HG02938 (cell line): ENCODE results near the gene PDE10A.
"Not testable (repeated sequence)": the region's sequence is repeated elsewhere in the genome, so short reads cannot be mapped to it uniquely, and the experiment has no call there.

ENCODE experiments used
- ATAC-seq: cut with Tn5 transposase; IDR thresholded peaks from one replicate; pipeline ENCODE4 v1.9.1; 2021; ENCODE audit warnings: mild to moderate bottlenecking, moderate library complexity; ENCODE audit not compliant: unreplicated experiment

The PDE10A gene

DNA sequence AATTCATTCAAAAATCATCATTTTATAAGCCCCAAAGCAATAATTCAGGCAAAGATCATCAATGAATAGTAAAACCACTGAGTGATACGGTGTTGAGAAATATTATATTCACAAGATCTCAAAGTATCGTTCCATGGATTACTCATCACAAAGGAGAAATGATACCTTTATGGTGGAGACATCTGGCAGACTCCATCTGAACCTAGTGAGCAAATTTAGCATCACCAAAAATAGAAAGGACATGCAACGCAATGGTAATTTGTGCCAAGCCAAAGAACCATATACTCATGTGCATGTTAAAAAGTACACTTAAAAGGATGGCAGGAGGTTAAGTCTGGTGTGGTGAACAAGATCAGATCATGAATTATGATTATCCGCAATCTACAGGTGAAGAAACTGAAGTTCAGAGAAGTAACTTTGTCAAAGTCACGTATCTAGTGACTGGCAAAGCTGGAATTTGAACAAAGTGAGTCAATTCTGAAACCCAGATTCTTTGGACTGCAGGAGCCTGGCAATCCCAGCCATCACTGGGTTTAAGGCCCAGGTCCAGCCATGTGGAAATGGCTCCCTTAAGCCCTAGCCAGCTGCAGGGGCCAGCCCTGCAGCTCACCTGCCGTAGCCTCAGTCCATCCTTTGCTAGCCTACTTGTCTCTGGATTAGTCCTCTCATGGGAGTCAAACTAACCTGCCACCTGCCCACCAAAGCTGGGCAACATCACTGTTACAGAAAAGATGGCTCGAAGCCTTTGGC, 68.3 kb downstream of the PDE10A start:
- ATAC-seq = no peak

DNA sequence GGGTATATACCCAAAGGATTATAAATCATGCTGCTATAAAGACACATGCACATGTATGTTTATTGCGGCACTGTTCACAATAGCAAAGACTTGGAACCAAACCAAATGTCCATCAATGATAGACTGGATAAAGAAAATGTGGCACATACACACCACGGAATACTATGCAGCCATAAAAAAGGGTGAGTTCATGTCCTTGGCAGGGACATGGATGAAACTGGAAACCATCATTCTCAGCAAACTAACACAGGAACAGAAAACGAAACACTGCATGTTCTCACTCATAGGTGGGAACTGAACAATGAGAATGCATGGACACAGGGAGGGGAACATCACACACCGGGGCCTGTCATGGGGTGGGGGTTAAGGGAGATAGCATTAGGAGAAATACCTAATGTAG, 70.1 kb downstream of the PDE10A start:
- ATAC-seq = not testable (repeated sequence)

DNA sequence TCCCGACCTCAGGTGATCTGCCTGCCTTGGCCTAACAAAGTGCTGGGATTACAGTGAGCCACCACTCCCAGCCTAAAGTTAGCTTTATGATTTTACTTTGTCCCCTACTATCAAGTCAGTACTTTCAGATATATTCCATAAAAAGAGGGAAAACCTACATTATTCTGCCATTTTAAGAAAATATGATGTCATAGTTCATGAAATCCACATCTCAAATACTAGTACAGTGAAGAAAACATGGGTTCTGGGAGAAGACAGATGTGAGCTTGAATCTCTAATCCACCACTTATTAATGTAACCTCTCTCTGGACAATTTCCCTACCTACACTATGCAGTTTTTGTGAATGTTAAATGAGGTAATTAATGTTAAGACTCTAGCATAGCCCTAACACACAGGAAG, 74.5 kb downstream of the PDE10A start:
- ATAC-seq = no peak

DNA sequence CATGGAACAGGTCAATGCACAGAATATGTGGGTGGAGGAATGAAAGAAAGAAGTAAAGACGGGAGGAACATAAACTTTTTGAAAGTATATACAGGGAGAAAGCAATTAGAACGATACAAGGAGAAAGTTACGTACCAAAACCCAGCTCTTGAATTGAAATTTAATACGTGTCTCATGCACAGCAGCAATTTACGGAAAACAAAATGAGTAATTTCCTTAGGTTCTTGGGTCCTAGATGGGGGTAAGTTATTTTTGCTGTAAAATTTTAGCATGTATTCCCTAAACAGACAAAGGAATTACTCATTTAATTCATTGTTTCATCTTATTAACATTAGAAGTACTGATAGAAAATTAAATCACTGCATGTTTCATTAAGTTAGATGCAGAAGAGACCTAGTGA, 75.8 kb downstream of the PDE10A start:
- no peak for ATAC-seq

DNA sequence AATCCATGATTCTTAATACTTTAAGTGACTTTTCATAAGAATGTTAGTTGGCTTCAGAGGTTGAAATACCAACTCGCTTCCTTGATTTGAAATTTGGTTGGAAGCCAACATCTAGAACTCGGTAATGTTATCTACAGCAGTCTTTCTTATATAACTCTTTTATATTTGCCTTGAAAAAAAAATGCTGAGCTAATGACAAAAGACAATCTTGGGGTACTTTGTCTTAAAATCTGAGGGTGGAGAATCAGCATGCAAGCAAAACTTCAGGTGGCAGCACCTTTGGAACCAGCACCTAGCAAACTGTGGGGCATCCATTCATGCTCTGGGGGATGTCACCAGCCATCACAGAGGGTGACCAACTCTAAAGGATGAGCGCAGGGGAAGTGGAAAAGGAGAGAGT, 76.3 kb downstream of the PDE10A start:
- ATAC-seq = no peak

DNA sequence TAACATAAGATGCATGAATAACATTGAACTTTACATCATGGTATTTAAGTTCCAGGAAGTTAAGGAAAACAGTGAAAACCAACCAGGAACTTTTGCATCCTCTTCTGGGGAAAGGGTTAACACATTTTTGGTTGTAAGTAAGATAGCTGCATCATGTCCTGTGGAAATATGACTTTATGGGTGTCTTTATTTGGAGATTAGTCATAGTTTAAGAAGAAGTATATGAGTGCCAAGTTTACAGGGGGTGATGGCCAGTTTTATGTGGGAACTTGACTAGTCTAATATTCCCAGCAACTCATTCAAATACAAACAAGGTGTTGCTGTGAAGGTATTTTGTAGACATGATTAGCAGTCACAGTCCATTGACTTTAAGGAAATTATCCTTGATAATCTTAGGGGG, 78.0 kb downstream of the PDE10A start:
- no peak for ATAC-seq

DNA sequence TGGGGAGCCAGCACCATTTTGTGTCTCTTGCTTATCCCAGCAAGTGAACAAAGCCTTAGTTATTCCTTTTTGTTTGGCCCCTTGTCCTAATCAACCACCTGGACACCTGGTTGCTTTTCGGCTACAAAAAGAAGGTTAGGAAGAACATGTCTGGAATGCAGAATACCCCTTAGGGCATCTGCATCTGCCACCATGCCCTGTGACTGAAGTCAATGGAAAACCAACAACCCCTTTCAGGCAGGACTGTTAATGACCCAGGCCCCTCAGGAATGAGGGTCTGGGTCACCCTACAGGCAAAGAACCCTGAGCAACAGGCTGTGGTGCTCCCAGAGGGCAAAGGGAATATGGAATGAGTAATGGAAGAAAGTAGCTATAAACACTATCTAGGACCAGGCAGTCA, 78.5 kb downstream of the PDE10A start:
- ATAC-seq = no peak

DNA sequence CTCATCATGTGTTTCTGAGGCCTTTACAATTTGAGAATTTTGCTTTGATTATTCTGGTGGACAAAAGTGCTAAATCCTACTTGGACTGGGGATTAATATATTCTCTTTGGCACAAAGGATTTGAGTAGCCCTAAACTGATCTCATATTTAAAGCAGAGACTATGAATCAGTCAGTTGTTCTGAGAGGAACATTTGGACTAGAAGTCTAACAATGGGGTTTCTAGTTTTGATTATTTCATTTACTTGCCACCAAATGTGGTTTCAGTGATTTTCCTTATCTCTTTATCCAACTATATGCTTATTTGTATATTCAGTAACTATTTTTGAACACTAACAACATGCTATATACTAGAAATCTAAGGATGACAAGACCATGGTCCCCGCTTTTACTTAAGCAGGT, 81.4 kb downstream of the PDE10A start:
- no peak for ATAC-seq

DNA sequence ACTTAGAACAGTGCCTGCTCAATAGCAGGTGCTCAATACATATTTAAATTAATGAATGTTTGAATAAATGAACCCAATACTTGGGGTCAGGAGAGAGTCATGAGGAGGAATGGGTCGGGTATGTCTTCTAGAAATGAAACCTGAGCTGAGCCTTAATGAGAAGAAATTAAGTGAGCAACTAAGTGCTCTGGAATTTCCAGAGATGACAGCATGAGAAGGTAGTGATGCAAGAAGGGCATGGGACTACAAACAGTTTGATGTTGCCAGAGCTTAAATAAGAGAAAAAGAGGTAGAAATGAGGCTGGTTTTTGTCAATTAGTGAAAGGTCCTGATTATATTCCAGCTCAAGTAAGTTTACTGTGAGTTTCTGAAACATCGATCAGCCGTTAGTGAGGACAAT, 82.9 kb downstream of the PDE10A start:
- ATAC-seq = no peak

DNA sequence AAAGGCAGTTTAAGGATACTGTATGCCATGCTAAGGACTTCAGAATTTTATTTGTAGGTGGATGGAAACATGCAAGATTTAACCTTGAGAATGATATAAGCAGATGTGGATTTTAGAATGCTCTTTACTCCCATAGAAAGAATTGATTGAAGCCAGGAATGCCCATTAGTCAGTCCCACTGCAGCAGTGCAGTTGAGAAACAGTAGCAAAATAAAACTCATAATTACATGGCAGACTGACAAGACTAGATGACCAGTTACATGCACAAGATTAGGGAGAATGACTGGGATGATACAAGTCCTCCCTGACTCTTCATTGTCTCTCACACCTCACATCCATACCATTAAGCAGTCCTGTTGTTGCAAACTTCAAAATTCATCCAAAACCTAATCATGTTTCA, 83.9 kb downstream of the PDE10A start:
- ATAC-seq = no peak

DNA sequence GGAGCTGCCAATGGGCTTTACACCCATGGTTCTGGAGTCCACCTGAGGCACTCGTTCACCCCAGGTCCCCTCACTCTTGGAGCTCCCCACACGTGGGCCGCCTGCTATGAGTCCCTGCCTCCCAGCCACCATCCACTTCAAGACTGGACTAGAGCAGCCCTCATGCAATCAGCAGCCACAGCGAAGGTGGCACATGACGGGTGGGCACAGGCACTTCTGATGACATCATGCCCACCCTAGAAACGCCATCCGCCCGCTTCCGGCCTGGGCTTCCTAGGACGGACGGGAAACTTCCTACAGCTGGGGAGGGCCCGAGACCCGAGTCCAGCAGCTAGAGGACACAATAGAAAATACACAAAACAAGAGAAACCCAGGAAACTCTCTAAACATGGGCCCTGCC, 85.5 kb downstream of the PDE10A start:
- ATAC-seq = no peak

DNA sequence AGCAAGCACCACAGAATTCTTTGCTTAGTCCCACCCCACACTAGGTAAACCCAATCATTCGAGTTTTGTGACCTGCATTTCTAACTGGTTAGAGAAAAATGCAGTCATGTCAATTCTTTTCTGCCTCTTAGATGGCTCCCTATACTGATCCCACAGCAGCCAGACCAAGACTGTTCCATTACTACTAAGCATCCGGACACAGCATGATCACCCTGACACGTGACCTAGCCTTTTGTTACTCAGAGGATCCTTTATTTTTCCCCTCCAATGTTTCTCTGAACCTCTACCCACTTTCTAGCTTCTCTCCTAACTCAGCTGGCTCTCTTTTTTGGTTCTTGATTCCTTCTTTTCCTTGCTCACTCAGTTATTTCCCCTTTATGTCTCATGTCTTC, 87.9 kb downstream of the PDE10A start:
- no peak for ATAC-seq

DNA sequence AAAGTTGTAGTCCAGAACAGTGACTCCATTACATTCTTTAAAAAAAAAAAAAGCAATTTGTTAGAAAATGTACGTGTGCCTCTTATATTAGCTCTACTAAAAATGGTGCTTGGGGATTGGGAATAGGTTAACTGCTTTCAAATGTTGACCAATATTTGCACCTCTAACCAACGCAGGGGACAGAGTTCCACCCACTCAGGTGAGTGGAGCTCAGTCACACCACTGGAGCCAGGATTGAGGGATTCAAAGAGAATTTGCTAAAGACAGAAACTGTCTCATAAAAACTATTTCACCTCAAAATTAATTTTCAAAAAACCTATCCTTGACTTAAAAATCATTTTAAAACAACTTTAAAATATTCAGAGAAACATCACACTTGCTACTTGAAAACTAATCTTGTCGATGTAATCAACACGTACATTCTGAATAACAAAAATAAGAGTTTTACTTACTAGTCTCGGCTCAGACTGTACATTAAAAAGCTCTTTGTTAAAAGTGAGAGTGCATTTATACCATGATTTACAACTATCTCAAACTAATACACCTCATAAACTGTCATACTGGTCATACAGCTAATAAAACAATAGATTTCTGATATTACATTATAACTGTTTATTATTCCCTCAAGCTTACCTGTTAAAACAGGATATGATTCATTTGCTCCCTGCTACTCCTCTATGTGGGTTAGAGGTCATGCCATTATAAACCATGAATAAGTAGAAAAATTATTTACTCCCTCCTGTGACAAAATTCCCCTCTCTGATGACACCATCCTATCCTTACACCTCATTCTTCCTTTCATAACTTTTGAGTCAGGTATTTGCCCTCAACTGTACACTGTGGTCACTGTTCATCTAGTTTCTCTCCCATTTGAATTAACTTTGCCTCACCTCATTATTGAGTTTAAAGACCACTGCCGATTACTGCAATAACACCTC, 88.6 kb downstream of the PDE10A start:
- ATAC-seq = no peak

DNA sequence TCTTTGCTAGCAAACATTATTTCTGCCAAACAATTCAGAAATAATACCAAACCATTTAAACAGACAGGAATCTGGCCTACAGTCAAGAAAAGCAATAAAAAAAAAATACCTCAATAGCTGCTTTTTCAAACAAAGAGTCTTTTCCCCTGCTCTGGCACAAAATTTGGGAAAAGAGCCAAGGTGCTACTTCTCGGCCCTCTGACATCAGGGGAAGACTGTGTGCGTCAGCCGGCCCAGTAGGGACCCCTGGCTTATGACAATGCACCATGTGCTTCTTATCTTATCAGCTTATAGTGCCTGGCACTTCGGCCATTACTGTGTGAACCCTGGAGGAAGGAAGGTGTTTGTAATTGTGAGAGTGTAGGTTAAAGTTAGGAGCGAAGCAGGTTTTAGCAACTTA, 89.4 kb downstream of the PDE10A start:
- no peak for ATAC-seq

DNA sequence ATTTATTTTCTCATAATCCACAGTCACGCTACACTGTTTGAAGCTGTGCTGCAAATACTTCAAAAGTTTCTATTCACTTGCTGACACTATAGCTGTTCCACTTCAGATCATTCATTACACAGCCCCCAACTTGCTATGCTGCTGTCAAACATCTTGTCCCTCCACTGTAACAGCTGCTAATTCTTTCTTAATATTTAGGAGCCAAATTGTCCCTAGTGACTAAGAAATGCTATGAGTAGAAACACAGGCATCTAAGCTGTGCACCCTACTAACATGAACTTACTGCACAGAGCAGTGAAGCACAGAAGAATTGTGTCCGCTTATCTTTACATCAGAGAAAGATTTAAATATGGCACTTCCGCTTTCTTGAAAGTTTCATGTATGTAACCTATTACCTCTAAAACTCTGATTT, 91.3 kb downstream of the PDE10A start:
- ATAC-seq = peak; percentile 73

DNA sequence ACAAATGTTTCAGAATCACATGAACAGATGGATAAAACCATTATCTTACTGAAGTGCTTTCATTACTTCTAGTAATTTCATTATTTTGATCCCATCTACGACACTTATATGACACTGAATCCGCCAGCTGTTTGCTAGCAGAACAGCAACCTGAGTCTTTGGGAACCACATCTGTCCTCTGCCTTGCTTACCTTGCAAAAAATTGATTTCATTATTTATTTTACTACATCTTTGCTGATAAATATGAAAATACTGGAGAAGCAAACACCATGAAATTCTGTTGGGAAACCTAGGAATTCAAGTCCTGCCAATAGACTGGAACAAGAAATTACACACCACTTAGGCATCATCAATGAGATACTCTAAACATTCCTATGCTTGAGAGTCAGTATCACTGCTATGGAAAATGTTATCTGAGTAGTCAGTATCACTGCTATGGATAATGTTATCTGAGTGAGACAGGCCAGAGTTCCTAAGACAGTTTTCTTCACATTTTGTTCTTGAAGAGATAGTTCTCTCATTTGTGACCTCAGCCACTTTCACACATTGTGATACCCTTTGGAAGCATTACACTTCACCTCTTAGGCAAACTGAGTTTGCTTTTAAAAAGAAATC, 91.9 kb downstream of the PDE10A start:
- ATAC-seq = no peak

DNA sequence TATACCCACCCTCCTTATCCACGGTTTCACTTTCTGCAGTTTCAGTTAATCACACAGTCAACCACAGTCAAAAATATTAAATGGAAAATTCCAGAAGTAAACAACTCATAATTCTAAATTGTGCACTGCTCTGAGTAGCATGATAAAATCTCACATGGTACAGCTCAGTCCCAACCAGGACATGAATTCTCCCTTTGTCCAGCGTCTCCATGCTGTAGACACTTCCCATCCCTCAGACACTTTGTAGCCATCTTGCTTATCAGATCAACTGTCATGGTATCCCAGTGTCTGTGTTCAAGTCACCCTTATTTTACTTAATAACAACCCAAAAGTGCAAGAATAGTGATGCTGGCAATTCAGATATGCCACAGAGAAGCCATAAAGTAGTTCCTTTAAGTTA, 94.7 kb downstream of the PDE10A start:
- ATAC-seq = no peak

DNA sequence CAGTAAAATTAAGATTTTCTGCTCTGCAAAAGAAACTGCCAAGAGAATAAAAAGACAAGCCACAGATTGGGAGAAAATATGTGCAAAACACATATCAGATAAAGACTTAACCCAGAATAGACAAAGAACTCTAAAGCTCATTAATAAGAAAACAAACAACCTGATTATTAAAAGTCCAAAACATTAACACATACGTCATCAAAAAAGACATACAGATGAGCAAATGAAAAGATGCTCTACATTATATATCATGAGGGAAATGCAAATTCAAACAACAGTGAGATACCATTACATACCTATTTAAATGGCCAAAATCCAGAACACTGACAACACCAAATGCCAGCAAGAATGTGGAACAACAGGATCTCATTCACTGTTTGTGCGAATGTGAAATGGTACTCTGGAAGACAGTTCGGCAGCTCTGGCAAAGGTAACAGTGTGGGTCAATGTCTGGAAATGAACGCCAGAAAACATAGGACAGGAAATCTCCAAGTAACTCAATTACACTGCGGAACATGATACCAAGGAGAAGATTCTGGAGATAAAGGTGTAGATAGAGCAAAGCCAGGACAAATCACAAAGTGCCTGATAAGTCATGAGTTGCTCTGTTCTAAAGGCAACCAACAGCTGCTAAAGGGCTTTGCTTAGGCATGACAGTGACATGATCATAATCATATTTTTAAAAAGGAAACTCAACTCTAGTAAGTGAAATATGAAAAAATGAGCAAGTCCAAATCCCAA, 96.8 kb downstream of the PDE10A start:
- no peak for ATAC-seq

DNA sequence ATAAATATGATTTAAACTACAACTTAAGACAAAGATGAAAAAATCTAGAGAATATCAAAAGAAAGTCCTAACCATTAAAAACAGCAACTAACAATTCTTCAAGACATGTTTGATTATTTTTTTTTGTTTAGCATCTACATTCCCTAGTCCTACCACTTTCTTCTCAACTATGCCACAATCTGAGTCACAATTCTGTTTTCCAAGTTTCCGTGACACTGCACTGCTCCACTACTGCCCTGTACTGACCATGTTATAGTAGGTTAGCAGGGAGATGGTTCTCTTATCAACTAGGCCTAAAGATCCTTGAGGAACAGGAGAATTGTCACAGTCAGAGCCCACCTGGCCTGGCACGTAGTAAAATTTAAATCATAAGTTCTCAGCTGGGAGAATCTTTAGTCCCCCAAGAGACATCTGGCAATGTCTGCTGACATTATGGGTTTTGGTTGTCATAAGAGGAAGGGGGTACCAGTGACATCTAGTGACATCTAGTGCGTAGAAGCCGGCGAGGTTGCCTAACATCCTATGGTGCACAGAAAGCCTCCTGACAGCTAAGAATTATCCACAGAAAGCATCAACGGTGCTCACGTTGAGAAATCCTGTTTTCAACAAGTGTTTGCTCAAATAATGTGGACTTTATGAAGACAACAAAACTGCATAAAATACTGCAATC, 100.5 kb downstream of the PDE10A start:
- no peak for ATAC-seq

DNA sequence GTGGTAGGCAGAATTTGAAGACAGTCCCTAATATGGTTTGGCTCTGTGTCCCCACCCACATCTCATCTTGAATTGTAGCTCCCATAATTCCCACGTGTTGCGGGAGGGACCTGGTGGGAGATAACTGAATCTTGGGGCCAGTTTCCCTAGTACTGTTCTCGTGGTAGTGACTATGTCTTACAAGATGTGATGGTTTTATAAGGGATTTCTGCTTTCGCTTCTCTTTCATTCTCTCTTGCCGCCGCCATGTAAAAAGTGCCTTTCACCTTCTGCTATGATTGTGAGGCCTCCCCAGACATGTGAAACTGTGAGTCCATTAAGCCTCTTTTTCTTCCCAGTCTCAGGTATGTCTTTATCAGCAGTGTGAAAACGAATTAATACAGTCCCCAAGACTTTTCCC, 103.4 kb downstream of the PDE10A start:
- no peak for ATAC-seq

DNA sequence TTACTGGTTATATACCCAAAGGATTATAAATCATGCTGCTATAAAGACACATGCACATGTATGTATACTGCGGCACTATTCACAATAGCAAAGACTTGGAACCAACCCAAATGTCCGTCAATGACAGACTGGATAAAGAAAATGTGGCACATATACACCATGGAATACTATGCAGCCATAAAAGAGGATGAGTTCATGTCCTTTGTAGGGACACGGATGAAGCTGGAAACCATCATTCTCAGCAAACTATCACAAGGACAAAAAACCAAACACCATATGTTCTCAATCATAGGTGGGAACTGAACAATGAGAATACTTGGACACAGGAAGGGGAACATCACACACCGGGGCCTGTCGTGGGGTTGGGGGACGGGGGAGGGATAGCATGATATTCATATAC, 104.9 kb downstream of the PDE10A start:
- not testable (repeated sequence) for ATAC-seq
